Daoy (cell line): ENCODE data around the gene VBP1. TPM values are rescaled to one million over a fixed set of nuclear protein-coding genes. Genes with fewer than 3 reads are reported as not detected.
"Not testable (repeated sequence)": the region's sequence is repeated elsewhere in the genome, so short reads cannot be mapped to it uniquely, and the experiment has no call there.

ENCODE experiments used
- DNase-seq: peaks from one replicate; pipeline ENCODE4 v3.0.0-alpha.2; 2015; ENCODE audit warnings: low read depth
- total RNA-seq: library from RNA; depleted of rRNA; stranded (reverse); fragments of >200 nt; shearing (Covaris generic); gene quantifications from 2 replicates; pipeline ENCODE4 v1.2.3, GENCODE V29; 2014; rRNA removed

Gene VBP1, protein sequence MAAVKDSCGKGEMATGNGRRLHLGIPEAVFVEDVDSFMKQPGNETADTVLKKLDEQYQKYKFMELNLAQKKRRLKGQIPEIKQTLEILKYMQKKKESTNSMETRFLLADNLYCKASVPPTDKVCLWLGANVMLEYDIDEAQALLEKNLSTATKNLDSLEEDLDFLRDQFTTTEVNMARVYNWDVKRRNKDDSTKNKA
- total RNA-seq = 101 and 122 TPM in 2 replicates

DNA sequence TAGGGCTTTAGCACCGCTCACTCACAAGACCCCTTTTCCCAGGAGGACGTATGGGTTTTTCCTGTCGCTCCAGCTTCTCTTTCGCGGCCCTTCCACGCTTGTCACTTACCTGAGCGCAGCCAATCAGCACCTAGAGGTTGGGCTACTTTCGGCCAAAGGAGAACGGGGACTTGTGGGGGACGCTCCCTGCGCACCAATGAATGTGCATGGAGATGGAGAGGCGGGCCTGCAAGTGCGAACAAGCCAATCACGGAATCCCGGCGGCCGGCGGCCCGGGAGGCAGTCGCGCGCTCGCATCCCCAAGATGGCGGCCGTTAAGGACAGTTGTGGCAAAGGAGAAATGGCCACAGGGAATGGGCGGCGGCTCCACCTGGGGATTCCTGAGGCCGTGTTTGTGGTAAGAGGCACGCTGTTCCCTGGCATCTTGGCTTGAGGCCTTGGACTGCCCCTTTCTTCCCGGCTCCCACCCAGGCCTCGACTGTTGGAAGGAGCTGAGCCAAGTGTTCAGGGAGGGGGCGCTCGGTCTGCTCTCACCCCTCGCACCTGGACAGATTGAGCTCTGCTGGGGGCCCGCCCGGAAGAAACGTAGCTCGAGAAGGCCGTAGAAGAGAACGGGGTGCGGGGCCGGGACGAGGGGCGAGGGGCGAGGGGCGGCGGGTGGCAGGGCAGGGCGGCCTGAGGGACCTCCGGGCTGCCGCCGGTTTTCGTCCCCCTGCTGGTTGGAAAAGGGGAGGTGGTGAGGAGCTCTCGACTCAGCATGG is at the start of gene VBP1:
Gene VBP1, plus strand, starts transcription at position 282 of the 761 bp plus-strand sequence. Its CDS starts 23 bp downstream, at position 305.
- DNase-seq = peak; percentile 95

DNA sequence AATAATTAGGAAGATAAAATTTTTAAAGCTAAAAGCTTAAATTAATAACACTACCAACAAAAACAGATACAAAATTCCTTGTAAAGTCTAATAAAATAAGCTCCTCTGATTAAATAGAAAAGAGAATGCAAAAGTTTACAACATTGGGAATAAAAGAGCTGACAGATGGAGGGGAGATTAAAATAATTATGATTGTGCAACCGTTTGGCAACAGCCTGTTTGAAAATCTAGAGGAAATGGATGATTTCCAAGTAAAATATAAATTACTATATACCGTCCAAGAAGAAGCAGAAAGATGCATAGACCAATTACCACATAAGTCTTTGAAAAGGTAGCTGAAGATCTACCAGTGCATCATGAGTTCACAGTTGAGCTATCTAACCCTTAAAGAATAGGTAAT is 46.4 kb upstream of the VBP1 start:
- DNase-seq = no peak

DNA sequence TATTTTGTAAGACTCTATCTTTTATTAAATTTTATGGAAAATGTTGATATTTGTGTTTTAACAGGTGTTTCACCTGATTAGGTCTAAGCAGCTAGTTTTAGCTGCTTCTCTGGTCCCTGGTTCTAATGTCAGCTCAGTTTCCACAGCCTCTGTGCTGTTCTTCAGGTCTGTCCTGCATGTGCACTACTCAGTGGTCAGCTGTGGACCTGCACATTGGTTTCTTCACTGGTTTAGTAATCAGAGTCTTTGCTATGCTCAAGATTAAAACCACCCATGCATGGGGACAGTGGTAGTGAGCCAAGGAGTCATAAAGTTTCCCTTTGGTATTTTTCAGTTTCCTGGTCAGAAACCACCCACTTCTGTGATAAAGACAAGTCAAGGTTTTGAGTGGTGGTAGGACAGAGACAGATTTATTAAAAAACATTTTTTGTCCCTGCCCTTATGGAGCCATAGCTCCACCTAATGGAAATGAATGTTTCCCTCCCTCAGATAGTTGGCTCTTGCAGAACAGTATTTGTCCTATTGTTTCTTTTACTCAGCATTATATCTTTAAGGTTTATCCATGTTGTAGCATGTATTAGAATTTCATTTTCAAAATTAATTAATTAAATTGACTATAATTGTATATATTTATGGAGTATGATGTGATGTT is 36.8 kb upstream of the VBP1 start:
- DNase-seq = no peak

DNA sequence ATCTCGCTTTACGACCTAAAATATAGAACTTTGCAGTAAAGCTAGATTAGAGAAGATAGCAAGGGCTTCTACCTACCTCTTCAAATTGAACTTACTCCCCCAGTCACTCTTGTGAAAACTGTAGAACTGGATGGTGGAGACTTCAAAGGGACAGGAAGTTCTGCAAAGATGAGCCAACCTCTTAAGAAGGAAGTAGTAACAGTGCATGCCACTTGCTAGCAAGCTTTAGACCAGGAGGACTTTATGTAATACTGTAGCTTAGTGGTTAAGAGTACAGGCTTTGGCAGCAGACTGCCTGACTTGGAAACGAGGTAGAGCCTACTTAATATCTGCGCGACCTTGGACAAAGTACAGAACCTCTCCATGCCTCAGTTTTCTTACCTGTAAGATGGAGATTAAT is 27.5 kb upstream of the VBP1 start:
- no peak for DNase-seq

DNA sequence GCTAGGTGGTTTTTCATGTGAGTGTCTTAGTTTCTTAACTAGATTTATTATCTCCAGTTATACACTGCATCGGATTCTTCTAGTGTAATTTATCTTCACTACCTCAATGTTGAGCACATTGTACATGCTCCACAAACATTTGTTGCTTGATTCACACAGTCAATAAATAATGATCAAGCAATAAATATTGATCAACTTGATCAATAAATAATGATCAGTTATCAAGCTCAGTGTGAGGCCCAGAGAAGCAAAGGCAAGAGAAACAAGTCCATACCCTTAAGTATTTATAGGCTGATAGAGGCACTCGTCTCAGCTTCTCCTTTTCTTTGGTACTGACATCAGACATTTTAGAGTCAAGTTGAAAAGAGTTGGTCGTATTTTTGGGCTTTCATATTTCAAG is 5.1 kb upstream of the VBP1 start:
- DNase-seq = no peak

DNA sequence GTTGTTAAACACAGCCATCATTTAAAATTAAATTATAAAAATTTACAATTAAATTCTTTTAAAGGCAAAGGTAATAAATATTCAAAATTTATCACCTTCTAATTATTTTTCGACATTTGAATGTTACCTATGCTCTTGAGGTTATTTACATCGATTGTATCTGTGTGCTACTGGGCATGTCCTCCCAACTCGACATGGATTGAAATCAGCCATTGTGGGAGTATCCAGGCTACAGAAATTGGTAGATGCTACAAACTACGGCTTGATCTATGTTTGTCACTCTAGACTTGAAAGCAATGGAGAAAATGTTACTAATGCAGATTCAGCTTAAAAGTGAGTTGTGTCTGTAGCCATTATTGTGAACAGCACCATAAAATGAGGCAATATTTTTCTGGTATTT is 2.5 kb upstream of the VBP1 start:
- no peak for DNase-seq

DNA sequence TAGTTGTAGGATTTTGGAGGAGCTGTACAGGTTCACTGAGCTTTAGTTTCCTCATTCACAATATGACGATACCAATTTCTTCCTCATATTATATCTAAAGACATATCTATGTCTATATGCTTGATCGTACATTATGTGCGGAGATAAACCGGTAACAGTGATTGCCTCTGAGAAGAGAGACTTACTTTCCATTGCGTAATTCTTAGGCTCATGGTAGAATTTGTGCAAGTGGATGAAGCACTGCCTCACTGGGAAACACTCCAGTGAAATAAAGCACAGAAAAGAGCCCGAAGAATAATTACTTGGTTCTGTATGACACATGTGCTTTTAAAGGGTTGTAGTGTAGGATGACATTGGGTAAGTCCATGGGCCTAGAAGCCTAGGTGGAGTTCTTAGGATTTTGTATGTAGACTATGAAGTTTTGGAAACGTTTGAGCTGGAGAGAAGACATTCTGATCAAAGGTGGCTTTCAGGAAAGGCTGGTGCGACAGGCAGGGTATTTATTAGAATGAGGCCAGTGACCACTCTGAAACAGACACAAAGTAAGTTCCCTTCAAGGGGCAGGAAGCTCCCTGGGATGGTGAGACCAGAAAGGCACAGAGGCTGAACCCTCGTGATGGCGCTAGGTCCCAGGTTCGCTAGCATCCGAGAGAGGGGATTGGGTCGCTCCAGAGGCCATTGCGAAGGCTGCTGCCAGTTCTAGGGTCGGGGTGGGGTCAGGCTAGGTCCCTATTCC is 649 bp upstream of the VBP1 start:
- DNase-seq = no peak

DNA sequence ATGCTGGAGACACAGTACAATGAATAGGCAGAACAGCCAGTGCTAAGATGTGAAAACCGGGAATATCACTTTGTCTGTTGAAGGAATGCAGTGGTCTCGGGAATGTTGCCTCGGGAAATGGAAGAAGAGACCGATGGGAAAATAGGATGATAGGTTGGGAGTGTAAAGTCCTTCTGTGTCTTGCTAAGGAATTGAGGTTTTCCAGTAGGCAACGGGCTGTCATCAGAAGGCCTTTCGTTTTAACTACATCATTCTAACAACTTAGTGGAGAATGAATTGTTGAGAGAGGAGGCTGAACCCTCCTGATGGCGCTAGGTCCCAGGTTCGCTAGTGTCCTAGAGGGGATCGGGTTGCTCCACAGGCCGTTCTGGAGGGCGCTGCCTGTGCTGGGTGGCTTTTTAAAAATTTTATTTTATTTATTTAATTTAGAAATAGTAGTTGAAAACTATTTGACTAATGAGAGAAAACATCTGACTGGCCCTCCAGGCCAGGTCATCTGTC is 730 bp downstream of the VBP1 start:
- DNase-seq = no peak

DNA sequence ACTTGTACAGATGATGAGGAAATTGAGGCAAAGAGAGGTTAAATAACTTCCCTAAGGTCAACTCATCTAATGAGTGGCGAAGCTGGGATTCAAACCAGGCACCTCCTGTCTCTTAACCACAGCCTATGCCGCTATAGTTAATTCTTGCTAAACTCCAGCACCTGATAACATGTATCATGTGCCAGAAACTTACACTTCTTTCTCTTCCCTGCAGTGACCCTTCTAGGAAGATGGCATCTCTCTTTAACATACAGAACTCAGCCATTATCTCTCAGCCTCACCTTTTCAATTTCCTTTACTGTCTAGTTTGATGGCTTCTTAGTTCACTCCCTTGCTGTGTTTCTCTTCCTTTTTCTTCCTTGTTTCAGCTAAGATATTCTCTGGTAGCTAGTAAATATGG is 2.5 kb downstream of the VBP1 start:
- DNase-seq = no peak

DNA sequence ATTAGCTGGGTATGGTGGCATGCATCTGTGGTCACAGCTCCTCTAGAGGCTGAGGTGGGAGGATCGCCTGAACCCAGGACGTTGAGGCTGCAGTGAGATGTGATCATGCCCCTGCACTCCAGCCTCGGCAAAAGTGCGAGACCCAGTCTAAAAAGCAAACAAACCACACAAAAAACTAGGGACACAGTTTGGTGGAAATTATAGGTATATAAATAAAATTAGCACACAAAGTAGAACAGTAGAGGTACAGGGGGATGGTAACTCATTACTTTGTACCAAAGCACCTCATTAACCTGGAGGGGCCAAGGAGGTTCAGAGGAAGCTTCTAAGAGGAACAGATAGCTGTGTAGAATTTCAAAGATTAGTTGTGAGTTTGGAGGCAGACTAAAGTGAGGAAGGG is 5.1 kb downstream of the VBP1 start:
- DNase-seq = no peak

DNA sequence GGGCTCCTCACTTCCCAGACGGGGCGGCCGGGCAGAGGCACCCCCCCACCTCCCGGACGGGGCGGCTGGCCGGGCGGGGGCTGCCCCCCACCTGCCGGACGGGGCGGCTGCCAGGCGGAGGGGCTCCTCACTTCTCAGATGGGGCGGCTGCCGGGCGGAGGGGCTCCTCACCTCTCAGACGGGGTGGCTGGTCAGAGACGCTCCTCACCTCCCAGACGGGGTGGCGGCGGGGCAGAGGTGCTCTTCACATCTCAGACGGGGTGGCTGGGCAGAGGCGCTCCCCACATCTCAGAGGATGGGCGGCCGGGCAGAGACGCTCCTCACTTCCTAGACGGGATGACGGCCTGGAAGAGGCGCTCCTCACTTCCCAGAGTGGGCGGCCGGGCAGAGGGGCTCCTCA is 7.5 kb downstream of the VBP1 start:
- DNase-seq = not testable (repeated sequence)

DNA sequence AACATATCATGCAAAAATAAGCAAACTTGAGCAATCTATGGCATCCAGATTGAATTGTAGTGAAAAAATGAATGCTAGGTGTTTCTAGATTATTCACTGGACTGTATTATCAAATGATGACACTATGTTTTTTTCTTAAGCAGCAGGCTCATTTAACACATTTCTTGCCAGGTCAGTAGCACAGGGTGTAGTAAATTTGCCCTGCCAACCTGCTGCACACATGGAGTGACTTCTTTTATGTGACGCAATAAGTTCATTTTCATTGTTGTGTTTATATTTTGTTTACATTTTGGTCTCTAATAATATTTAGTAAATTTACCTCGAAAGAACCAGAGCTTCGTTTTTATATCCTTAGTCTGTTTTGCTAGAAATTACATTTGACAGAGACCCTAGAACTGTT is 9.5 kb downstream of the VBP1 start:
- no peak for DNase-seq

DNA sequence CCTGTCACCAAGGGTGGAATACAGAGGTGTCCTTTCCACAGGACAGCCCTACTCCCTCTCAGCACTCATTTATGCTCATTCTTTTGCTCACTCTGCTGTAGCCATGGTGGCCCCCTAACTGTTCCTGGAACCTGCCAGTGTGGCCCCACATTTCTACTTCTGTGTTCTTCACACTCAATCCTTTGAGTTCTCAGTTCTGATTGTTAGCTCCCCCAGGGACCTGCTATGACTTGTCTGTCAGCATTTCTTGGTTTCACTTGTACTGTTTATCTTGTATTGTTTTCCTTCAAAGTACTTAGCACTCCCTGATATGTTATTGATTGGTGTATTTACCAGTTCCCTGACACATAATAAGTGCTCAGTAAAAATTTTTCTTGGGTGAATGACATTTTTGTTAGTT is 14.9 kb downstream of the VBP1 start:
- no peak for DNase-seq

DNA sequence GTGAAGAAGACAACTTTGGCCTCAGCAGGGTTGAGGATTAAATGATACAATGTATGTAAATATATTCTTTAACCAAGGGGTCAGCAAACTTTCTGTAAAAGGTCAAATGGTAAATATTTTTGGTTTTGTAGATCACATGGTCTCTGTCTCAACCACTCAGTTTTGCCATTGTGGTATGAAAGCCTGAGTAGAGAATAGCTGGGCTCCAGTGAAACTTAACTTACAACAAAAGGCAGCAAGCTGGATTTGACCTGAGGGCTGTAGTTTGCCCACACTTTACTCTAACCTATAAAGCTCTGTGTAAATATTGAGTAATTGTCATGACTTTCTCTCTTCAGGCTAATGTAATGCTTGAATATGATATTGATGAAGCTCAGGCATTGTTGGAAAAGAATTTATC is 19.6 kb downstream of the VBP1 start:
- DNase-seq = no peak

DNA sequence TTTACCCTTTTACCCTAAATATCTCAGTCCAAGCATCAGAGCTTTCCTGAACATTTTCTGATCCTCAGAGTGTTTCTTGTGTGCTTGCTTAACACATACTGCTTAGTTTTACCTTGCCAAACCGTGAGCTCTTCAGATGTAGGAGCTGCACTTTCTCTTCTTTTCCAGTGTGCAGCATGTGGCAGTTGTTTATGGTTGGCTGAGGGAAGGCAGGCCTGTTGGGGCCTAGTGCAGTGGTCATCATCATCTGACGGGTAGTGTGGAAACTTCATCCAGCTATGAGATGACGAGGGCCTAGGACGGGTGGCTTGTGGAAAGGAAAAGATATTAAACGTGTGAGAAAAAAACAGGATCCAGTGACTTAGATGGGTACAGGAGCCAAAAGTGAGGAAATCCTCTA is 21.5 kb downstream of the VBP1 start:
- DNase-seq = no peak

DNA sequence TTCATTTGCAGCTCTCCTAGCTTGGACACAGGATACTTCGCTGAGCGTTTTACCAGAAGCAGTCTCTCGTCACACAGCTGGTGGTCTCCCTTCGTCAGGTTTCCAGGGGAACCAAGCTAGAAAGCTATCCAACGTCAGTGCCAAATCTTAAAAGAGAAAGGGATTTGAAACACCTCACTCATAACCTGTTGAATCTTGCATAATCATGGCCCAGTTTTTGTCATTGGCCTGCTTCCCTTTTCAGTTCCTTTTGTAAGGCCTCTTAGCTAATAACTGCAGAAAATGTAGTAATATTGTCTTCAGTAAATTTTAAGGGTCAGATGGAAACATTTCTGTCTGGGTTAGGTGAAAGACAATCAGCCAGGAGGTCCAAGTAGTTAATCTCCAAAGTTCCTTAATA is 26.0 kb downstream of the VBP1 start:
- DNase-seq = no peak

DNA sequence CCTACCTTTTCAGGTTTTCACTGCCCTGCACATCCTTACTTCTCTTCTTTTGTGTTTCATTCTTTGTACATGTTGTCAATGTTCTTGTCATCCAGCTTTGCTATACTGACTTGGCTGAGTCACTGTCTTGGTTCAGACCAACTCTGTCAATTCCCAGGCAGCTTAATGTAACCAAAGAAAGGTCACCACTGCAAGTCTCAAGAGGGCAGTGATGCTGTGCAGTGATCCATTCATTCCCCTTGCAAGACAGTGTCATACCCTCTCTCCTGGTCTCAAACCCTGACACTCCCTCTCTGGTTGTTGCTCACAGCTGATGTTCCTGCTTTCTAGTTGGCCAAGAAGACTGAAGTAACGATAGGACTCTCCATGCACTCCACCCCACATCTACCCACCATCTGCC is 30.5 kb downstream of the VBP1 start:
- DNase-seq = no peak

DNA sequence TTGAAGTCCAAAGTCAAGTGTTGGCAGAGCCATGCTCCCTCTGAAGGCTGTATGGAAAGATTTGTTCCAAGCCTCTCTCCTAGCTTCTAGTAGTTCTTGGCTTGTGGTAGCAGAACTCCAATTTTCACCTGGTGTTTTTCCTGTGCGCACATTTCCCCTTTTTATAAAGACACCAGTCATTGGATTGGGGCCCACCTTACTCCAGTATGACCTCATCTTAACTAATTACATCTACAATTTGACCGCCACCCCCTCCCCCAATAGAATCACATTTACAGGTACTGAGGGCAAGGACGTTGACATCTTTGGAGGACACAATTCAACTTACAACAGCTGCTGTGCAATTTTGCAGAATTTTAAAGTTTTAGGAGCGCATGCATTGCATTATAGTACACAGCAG is 31.2 kb downstream of the VBP1 start:
- no peak for DNase-seq

DNA sequence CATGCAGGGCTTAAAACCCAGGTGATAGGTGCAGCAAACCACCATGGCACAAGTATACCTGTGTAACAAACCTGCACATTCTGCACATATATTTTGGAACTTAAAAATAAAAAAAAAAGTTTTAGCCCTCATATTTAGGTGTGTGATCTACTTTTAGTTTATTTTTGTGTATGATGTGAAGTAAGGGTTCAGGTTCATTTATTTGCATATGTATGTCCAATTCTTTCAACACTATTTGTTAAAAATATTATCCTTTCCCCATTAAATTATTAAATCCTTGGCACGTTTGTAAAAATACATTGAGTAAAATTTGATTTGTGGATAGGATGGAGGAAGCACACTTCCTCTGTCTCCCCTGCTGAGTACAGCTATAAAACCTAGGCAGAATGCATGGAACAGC is 35.1 kb downstream of the VBP1 start:
- DNase-seq = no peak

DNA sequence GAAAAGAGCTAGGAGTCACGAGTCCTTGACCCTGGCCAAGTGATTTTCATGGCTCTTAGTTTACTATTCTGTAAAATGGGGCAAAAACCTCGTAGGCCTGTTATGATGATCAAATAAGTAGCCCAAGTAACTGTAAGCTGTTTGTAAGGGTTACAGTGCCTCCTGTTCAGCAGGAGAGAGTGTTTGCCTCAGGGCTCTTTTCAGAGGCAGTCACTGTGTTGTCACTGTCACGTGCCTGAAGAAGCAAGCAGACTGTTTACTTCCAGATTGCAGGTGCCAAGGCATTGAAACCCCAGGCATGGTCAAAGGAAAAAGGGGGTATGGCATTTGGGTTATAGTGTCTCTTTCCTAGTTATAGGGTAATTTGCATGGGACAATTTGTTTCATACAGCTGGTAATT is 43.5 kb downstream of the VBP1 start:
- DNase-seq = no peak

DNA sequence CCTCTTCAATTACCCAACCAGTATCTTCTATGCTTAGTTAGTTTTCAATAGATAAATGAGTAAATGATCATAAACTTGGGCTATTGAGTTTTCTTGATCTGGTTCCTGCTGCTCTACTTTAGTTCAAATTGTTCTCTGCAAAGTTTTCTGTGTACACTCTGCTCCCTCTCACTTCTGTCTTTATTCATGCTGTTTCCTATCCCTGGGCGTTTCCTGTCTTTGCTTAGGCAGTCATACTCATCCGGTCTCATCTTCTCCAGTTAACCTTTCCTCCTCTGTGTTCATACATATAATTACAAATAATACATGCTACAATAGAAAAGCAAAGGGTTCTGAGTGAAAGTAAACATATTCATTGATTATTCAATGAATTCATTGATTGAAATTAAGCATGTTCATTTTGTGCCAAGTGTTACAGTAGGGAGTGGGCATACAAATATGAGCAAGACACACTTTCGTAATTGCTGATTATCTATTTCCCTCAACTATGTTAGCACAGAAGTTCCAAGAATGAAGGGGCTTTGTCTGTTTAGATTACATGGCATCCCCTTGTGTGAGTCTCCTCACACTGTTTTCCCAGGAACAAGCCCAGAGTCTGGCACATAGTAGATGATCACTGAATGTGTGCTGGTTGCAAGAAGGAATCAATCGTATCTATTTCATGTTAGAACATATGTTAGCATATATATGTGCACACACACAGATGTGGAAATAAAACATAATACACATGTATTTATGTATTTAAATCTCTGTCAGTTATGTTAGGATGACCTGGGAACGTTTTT is 46.9 kb downstream of the VBP1 start:
- DNase-seq = no peak
